ENCODE data around the gene CD300E. TPM values are rescaled to one million over a fixed set of nuclear protein-coding genes. Genes with fewer than 3 reads are reported as not detected.

CD300E gene
- total RNA-seq, 1 donor, result not detected

- no peak for DNase-seq (ENCODE audit: low read depth)
- no peak for TF ChIP-seq CTCF (IDR thresholded peaks at IDR 0.05; ENCODE audit: insufficient read depth, low read depth, low read length)
- H3K4me3 ChIP-seq (ENCODE audit: low read depth, low read length), result no peak overlapping the region
Observed at GRCh38 chr17:74603037-74603635, 20.4 kb downstream of the CD300E start.

GRCh38 chr17:74601944-74602572, 21.5 kb downstream of the CD300E start:
- TF ChIP-seq CTCF (IDR thresholded peaks at IDR 0.05; ENCODE audit: insufficient read depth, low read depth, low read length), result peak; percentile 67
- DNase-seq (ENCODE audit: low read depth), result peak; percentile 45
- H3K4me3 ChIP-seq (ENCODE audit: low read depth, low read length), result no peak overlapping the region

GRCh38 chr17:74599448-74599939, 24.0 kb downstream of the CD300E start:
- no peak for TF ChIP-seq CTCF (IDR thresholded peaks at IDR 0.05; ENCODE audit: insufficient read depth, low read depth, low read length)
- no peak overlapping the region for H3K4me3 ChIP-seq (ENCODE audit: low read depth, low read length)
- DNase-seq (ENCODE audit: low read depth), result no peak

GRCh38 chr17:74599023-74599399, 24.5 kb downstream of the CD300E start:
- H3K4me3 ChIP-seq (ENCODE audit: low read depth, low read length), result no peak overlapping the region
- DNase-seq (ENCODE audit: low read depth), result no peak
- no peak for TF ChIP-seq CTCF (IDR thresholded peaks at IDR 0.05; ENCODE audit: insufficient read depth, low read depth, low read length)

- no peak for TF ChIP-seq CTCF (IDR thresholded peaks at IDR 0.05; ENCODE audit: insufficient read depth, low read depth, low read length)
- H3K4me3 ChIP-seq (ENCODE audit: low read depth, low read length), result no peak overlapping the region
- no peak for DNase-seq (ENCODE audit: low read depth)
Observed at GRCh38 chr17:74598346-74599022, 25.1 kb downstream of the CD300E start.

GRCh38 chr17:74597069-74597790, 26.3 kb downstream of the CD300E start:
- DNase-seq (ENCODE audit: low read depth), result no peak
- no peak for TF ChIP-seq CTCF (IDR thresholded peaks at IDR 0.05; ENCODE audit: insufficient read depth, low read depth, low read length)
- no peak overlapping the region for H3K4me3 ChIP-seq (ENCODE audit: low read depth, low read length)
